BJ (cell line): Measurements from ENCODE around the gene CTSZ. TPM values are rescaled to one million over a fixed set of nuclear protein-coding genes. Genes with fewer than 3 reads are reported as not detected.

Experiments
- CTCF ChIA-PET: fragments of 350-600 bp; formaldehyde crosslinking; extraction: SDS; loops from one replicate; lab custom pipeline; 2021; ENCODE audit warnings: antibody characterized with exemption, inconsistent platforms; lab: Yijun Ruan, JAX
- POLR2A ChIA-PET: fragments of 300-600 bp; sonication (Branson Sonifier 250); formaldehyde crosslinking; extraction: SDS; loops from one replicate; lab custom pipeline; 2021; ENCODE audit warnings: antibody characterized with exemption; lab: Charles Lee
- DNase-seq: peaks from one replicate; pipeline ENCODE4 v3.0.0-alpha.2; 2011; ENCODE audit warnings: low read depth
- H3K27me3 ChIP-seq: 2 replicates; pipeline ENCODE4 v1.6.0; 2011; ENCODE audit warnings: low read length; ENCODE audit not compliant: control insufficient read depth, insufficient read depth
- H3K36me3 ChIP-seq: 2 replicates; pipeline ENCODE4 v1.5.1; 2011; ENCODE audit warnings: low read length; ENCODE audit not compliant: control insufficient read depth, insufficient read depth
- H3K4me3 ChIP-seq: 2 replicates; pipeline ENCODE4 v1.5.1; 2011; ENCODE audit warnings: low read depth, mild to moderate bottlenecking, control low read depth, low read length
- CTCF ChIP-seq: IDR thresholded peaks from 2 replicates; pipeline ENCODE4 v1.5.1; 2011; ENCODE audit warnings: low read depth, mild to moderate bottlenecking, control low read depth, inconsistent platforms, low read length, moderate library complexity; ENCODE audit not compliant: insufficient read depth
- polyA plus RNA-seq: library from polyadenylated mRNA; depleted of rRNA; stranded (reverse); fragments of >200 nt; gene quantifications from 2 replicates; pipeline ENCODE4 v1.2.3, GENCODE V29; 2011

The CTSZ gene
- polyA plus RNA-seq, 1 experiment, result 288 TPM

GRCh38 chr20:59010321-59010994 is 3.4 kb upstream of the CTSZ start:
- ChIA-PET POLR2A (no interaction called here), CTCF (interaction anchor here (0.9 to 1.1 kb wide), 3 partner anchors 13 to 25 kb away, joined by 3 read pairs; no protein-coding TSS in a partner anchor)
- Histone ChIP-seq H3K4me3 (no peak overlapping the region), H3K36me3 (no peaks in the 10 kb centered on the region), H3K27me3 (no peaks in the 10 kb centered on the region)
- no peak for TF ChIP-seq CTCF
- no peak for DNase-seq

GRCh38 chr20:59008715-59009336 is 1.8 kb upstream of the CTSZ start:
- no peak for TF ChIP-seq CTCF
- Histone ChIP-seq H3K27me3 (no peaks in the 10 kb centered on the region), H3K36me3 (peaks cover 3% of the 10 kb centered on the region), H3K4me3 (no peak overlapping the region)
- POLR2A ChIA-PET, result no interaction called here
- CTCF ChIA-PET, result interaction anchor here (0.8 kb wide), 1 partner anchor 18 kb away, joined by 3 read pairs; no protein-coding TSS in a partner anchor
- no peak for DNase-seq

- ChIA-PET POLR2A (no interaction called here), CTCF (no interaction called here)
- H3K36me3 ChIP-seq, result peaks cover 5% of the 10 kb centered on the region
- TF ChIP-seq CTCF, result no peak
- H3K4me3 ChIP-seq, result peak overlapping the region; percentile 86
- no peak for DNase-seq
- no peaks in the 10 kb centered on the region for H3K27me3 ChIP-seq
These were observed 834 bp upstream of the CTSZ start for GRCh38 chr20:59007665-59008511.

- ChIA-PET POLR2A (no interaction called here), CTCF (no interaction called here)
- H3K27me3 ChIP-seq, result no peaks in the 10 kb centered on the region
- peaks cover 16% of the 10 kb centered on the region for H3K36me3 ChIP-seq
- peak overlapping the region; percentile 86 for H3K4me3 ChIP-seq
- DNase-seq, result no peak
- TF ChIP-seq CTCF, result no peak
These were observed 739 bp downstream of the CTSZ start for GRCh38 chr20:59006167-59006863.
